ENCODE results near the gene PACRGL. TPM values are rescaled to one million over a fixed set of nuclear protein-coding genes. Genes with fewer than 3 reads are reported as not detected.

The PACRGL gene
- total and polyA plus RNA-seq, 2 of the 4 experiments (the other 2 are of a cell fraction): 7.4 to 13.1 TPM

GRCh38 chr4:20787940-20788665 lies 87.8 kb downstream of the PACRGL start:
- Histone ChIP-seq H2AK5ac (ENCODE audit: low read depth, low read length) (no peak overlapping the region), H3K56ac (ENCODE audit: extremely low read depth, insufficient read depth, low read length) (no peak overlapping the region), H3K9me1 (ENCODE audit: insufficient read depth, low read length) (no peaks in the 10 kb centered on the region), H4K8ac (ENCODE audit: low read depth in 2 of 2, low read length in 2 of 2) (no peak overlapping the region), H4K5ac (ENCODE audit: low read depth, low read length) (no peak overlapping the region), H3K4ac (ENCODE audit: low read depth, low read length) (no peak overlapping the region), H3K36me3 (ENCODE audit: control insufficient read depth, insufficient read depth, low read length) (no peaks in the 10 kb centered on the region), H3K9me3 (ENCODE audit: control insufficient read depth, insufficient read depth, low read length) (no peaks in the 10 kb centered on the region), H3K4me1 (ENCODE audit: control insufficient read depth, insufficient read depth, low read length) (no peaks in the 10 kb centered on the region), H2AFZ (replicated peaks; ENCODE audit: low read length, poor library complexity) (no peak overlapping the region), H2BK120ac (ENCODE audit: low read depth, low read length) (no peak overlapping the region), H3K14ac (replicated peaks; ENCODE audit: low read depth, low read length) (no peak overlapping the region), H3K4me2 (ENCODE audit: low read depth, low read length) (no peak overlapping the region), H2AK9ac (replicated peaks; ENCODE audit: low read depth, low read length, poor library complexity) (no peak overlapping the region), H3K9ac (ENCODE audit: low read depth, low read length) (no peak overlapping the region), H3K27ac (ENCODE audit: insufficient read depth, low read length) (no peak overlapping the region), H3K23ac (ENCODE audit: low read depth, low read length) (no peak overlapping the region), H3K18ac (ENCODE audit: low read depth, low read length) (no peak overlapping the region), H4K91ac (ENCODE audit: insufficient read depth, low read depth, low read length) (no peak overlapping the region), H4K20me1 (ENCODE audit: insufficient read depth, low read length) (no peaks in the 10 kb centered on the region), H3K27me3 (ENCODE audit: control insufficient read depth, insufficient read depth, low read length) (no peaks in the 10 kb centered on the region), H2BK15ac (ENCODE audit: low read depth, low read length) (no peak overlapping the region), H2BK20ac (ENCODE audit: low read depth, low read length) (no peak overlapping the region), H3K79me1 (ENCODE audit: low read depth in 1 of 2, low read length in 2 of 2) (no peaks in the 10 kb centered on the region), H2BK5ac (ENCODE audit: low read depth, low read length, poor library complexity, severe bottlenecking) (no peak overlapping the region), H3K4me3 (ENCODE audit: insufficient read depth, low read depth, low read length) (no peak overlapping the region)
- no CpG with 5 or more reads among the region's 2 CpGs for WGBS, 2 experiments (ENCODE audit: extremely low coverage in 2 of 2, insufficient read length in 1 of 2)
- in situ Hi-C loops (cut with MboI; ENCODE audit: low sequenced_read_pairs): no loop called here
- intact Hi-C loops (cut with micrococcal nuclease): no loop called here
- CTCF ChIA-PET: no interaction called here
- ATAC-seq (ENCODE audit: low read depth) (no peak), DNase-seq (no peak)
- no peak for TF ChIP-seq POLR2A (IDR thresholded peaks at IDR 0.05; ENCODE audit: low read depth, low read length)
- dilution Hi-C loops (cut with HindIII; ENCODE audit: low sequenced_read_pairs, unreplicated experiment): no loop called here
- no TSS peak for BruUV-seq (replicated peaks)
- POLR2A ChIA-PET (ENCODE audit: unreplicated experiment): no interaction called here

All from IMR-90 (cell line).